HepG2 (cell line): ENCODE measurements around the gene GMEB1. TPM values are rescaled to one million over a fixed set of nuclear protein-coding genes. Genes with fewer than 3 reads are reported as not detected.

Experiments used
- AKNA ChIP-seq: sonication (generic); formaldehyde crosslinking; IDR thresholded peaks from 2 replicates; pipeline ENCODE4 v1.4.0; 2020; ENCODE audit warnings: missing genetic modification reagents, borderline replicate concordance
- ARNT2 ChIP-seq: sonication (generic); formaldehyde crosslinking; IDR thresholded peaks from 2 replicates; pipeline ENCODE4 v1.8.0; 2022; ENCODE audit warnings: mild to moderate bottlenecking, low read depth, missing genetic modification reagents, moderate library complexity
- CBFB ChIP-seq: sonication (generic); formaldehyde crosslinking; IDR thresholded peaks from 2 replicates; pipeline ENCODE4 v1.4.0; 2020; ENCODE audit warnings: missing genetic modification reagents
- ELK4 ChIP-seq: sonication (generic); formaldehyde crosslinking; IDR thresholded peaks from 2 replicates; pipeline ENCODE4 v1.9.0; 2021; ENCODE audit warnings: missing genetic modification reagents, borderline replicate concordance
- FOXA1 ChIP-seq, 2 experiments: fragments of 450-650 bp in 1 of 2; sonication (generic) in 1 of 2; formaldehyde crosslinking in 1 of 2; IDR thresholded peaks; 2 replicates each; pipeline versions ENCODE4 v1.4.0 to v1.6.1; 2016 to 2020; ENCODE audit warnings: missing genetic modification reagents in 1 of 2
- HOXA5 ChIP-seq: sonication (generic); formaldehyde crosslinking; IDR thresholded peaks from 2 replicates; pipeline ENCODE4 v1.4.0; 2020; ENCODE audit warnings: missing genetic modification reagents
- KAT7 ChIP-seq: IDR thresholded peaks from 2 replicates; pipeline ENCODE4 v1.6.1; 2018; ENCODE audit warnings: borderline replicate concordance, missing compliant biosample characterization
- MAX ChIP-seq: IDR thresholded peaks from 2 replicates; pipeline ENCODE4 v1.6.1; 2012; ENCODE audit warnings: inconsistent platforms
- NFRKB ChIP-seq: fragments of 450-650 bp; IDR thresholded peaks from 2 replicates; pipeline ENCODE4 v1.6.1; 2017
- POLR2AphosphoS2 ChIP-seq: IDR thresholded peaks from 2 replicates; pipeline ENCODE4 v1.6.1; 2011; ENCODE audit warnings: low read depth, low read length, improper control_type of control experiment
- TBL1XR1 ChIP-seq: fragments of 150-350 bp; IDR thresholded peaks from 2 replicates; pipeline ENCODE4 v1.6.1; 2014; ENCODE audit warnings: borderline replicate concordance, low read length; ENCODE audit not compliant: partially characterized antibody
- TCF7 ChIP-seq: sonication (generic); IDR thresholded peaks from 2 replicates; pipeline ENCODE4 v1.6.1; 2016; ENCODE audit warnings: antibody characterized with exemption, low read depth
- TMF1 ChIP-seq: sonication (generic); formaldehyde crosslinking; IDR thresholded peaks from 2 replicates; pipeline ENCODE4 v1.8.1; 2022; ENCODE audit warnings: low read depth, missing genetic modification reagents
- U2AF2 ChIP-seq: fragments of 200-400 bp; formaldehyde crosslinking; IDR thresholded peaks from 2 replicates; pipeline ENCODE4 v1.6.1; 2017; ENCODE audit warnings: low read depth, mild to moderate bottlenecking, low read length
- ZNF746 ChIP-seq: sonication (generic); formaldehyde crosslinking; IDR thresholded peaks from 2 replicates; pipeline ENCODE4 v1.8.0; 2022; ENCODE audit warnings: mild to moderate bottlenecking, missing genetic modification reagents
- ZNF800 ChIP-seq: sonication (generic); formaldehyde crosslinking; IDR thresholded peaks from 2 replicates; pipeline ENCODE4 v1.4.0; 2020; ENCODE audit warnings: missing genetic modification reagents
- ZNF878 ChIP-seq: sonication (generic); formaldehyde crosslinking; IDR thresholded peaks from 2 replicates; pipeline ENCODE4 v1.8.1; 2023; ENCODE audit warnings: mild to moderate bottlenecking, missing genetic modification reagents, moderate library complexity
- polyA plus RNA-seq, 8 experiments: library from polyadenylated mRNA; depleted of rRNA in 3 of 8; stranded (reverse) in 7 of 8; unstranded in 1 of 8; fragments of >200 nt; fragmentation: Illumina TruSeq in 4 of 8; extraction: Trizol in 4 of 8; gene quantifications; 2 replicates each; pipeline versions ENCODE4 v1.2.1 to v1.2.3, GENCODE V29; 2011 to 2016; ENCODE audit warnings: low read depth in 4 of 8, missing spikeins in 1 of 8, mixed read lengths in 1 of 8; ENCODE audit not compliant: insufficient read depth in 1 of 8
- total RNA-seq, 5 experiments: library from RNA; depleted of rRNA; stranded (reverse); fragments of >200 nt; fragmentation: Illumina TruSeq; extraction: Trizol; gene quantifications; 2 replicates each; pipeline ENCODE4 v1.2.3, GENCODE V29; 2016; ENCODE audit warnings: low read depth in 1 of 5

Gene GMEB1
- total and polyA plus RNA-seq, 2 of the 13 experiments (the other 11 are each of a cell fraction or from before 2014, with no cell fraction given) = 3.0 to 6.0 TPM

GRCh38 chr1:28648008-28648473 lies 20.5 kb upstream of the GMEB1 start (continued):
- no peak for TF ChIP-seq NFRKB
- TF ChIP-seq TBL1XR1 = no peak
- no peak for TF ChIP-seq U2AF2
- TF ChIP-seq ZNF800 (CRISPR knock-in tag) = no peak
- no peak for TF ChIP-seq ARNT2
- TF ChIP-seq ELK4 (CRISPR knock-in tag) = no peak
- peak; percentile 20 for TF ChIP-seq MAX
- TF ChIP-seq FOXA1 (IDR thresholded peaks at IDR 0.05) = no peak
- TF ChIP-seq FOXA1 (CRISPR knock-in tag; IDR thresholded peaks at IDR 0.05) = no peak
- no peak for TF ChIP-seq CBFB
- no peak for TF ChIP-seq HOXA5 (CRISPR knock-in tag)
- TF ChIP-seq KAT7 (CRISPR knock-in tag) = no peak
- no peak for TF ChIP-seq TMF1 (CRISPR knock-in tag)
- no peak for TF ChIP-seq POLR2AphosphoS2
- no peak for TF ChIP-seq ZNF746 (CRISPR knock-in tag)
- TF ChIP-seq ZNF878 (CRISPR knock-in tag) = no peak
- no peak for TF ChIP-seq TCF7
- no peak for TF ChIP-seq AKNA (CRISPR knock-in tag)
